Epithelial cell of proximal tubule (primary cell): ENCODE results near the gene TMEFF2. TPM values are rescaled to one million over a fixed set of nuclear protein-coding genes. Genes with fewer than 3 reads are reported as not detected.

Experiments used
- DNase-seq: peaks from one replicate; pipeline ENCODE4 v3.0.0-alpha.2; 2011; ENCODE audit warnings: low read depth
- H3K4me3 ChIP-seq: 2 replicates; pipeline ENCODE4 v1.5.1; 2011; ENCODE audit warnings: low read depth, mild to moderate bottlenecking, low read length
- total RNA-seq: library from RNA; depleted of rRNA; stranded (reverse); fragments of >200 nt; gene quantifications from 2 replicates; pipeline ENCODE4 v1.2.3, GENCODE V29; 2015
- TF ChIP-seq, protein P1 (sequence below): conservative IDR thresholded peaks from 2 replicates; pipeline ENCODE4 v1.5.1; 2012; ENCODE audit warnings: low read depth, mild to moderate bottlenecking, low read length

TMEFF2 gene
- total RNA-seq, 1 donor from 2014 or later: not detected

DNA sequence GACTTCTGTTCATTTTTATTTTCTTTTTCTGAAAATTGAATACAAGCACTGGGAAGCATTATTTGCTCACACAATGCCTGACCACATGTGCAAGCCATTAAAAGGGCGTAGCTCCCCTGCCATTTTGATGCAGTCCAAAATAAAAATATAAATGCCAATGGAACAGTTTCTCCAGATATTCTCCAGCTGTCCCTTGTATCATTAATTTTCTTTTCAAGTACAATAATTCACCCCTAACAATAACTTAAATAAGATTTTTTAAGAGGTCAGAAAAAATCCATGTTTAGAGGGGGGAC, 168.0 kb downstream of the TMEFF2 start:
- DNase-seq: no peak
- TF ChIP-seq, protein P1, sequence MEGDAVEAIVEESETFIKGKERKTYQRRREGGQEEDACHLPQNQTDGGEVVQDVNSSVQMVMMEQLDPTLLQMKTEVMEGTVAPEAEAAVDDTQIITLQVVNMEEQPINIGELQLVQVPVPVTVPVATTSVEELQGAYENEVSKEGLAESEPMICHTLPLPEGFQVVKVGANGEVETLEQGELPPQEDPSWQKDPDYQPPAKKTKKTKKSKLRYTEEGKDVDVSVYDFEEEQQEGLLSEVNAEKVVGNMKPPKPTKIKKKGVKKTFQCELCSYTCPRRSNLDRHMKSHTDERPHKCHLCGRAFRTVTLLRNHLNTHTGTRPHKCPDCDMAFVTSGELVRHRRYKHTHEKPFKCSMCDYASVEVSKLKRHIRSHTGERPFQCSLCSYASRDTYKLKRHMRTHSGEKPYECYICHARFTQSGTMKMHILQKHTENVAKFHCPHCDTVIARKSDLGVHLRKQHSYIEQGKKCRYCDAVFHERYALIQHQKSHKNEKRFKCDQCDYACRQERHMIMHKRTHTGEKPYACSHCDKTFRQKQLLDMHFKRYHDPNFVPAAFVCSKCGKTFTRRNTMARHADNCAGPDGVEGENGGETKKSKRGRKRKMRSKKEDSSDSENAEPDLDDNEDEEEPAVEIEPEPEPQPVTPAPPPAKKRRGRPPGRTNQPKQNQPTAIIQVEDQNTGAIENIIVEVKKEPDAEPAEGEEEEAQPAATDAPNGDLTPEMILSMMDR: no peak
- no peak overlapping the region for H3K4me3 ChIP-seq

DNA sequence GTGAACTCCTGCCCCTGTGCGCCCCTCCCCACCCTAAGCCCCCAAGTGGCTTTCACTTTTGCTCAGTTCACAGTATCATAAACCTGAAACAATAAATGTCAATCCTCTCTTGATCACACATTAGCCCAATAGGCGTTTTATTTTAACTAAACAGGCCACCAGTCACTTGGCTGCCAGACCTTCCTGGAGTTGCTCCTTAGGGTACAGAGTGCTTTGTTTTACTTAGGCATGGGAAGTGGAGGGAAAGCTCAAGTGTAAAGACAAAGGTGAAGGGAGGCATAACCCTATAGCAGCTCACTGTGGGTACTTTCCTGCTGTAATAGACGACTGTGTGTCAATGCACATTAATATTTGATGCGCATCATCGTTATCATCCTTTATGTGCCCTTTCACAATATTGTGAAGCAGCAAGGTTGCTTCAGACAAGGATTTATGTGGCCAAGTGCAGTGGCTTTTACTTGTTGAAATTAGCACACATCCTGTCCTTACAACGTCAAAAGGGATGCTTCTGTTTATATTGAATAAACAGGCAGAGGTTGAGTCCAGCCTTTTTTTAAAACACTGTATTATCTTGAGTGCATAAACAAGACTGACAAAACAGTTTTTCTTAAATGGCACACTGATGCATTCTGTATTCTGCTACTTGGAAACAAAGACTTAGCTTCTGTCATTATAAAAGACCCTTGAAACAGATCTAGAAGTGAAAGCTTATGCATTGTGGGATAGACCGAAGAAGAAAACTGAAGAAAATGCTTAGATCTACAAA, 168.5 kb downstream of the TMEFF2 start:
- TF ChIP-seq, protein P1: no peak
- H3K4me3 ChIP-seq: no peak overlapping the region
- DNase-seq: no peak

DNA sequence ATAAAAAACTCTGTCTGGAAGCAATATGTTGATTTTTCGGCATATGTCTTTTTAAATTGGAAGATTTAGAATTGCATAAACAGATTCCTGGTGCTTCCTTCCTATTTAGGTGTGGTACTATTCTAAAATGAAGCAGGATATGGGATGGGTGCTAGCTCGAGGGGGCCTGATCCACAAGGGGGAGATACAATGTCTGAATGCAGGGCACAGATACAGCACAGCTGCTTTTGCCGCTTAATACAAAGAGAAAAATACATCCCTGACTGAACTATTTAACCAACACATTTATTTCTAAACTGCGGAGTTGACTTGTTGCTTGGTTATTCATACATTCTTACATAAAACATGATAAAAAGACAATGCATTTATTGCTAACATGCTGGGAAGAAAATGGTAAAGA, 169.1 kb downstream of the TMEFF2 start:
- TF ChIP-seq, protein P1: no peak
- no peak for DNase-seq
- H3K4me3 ChIP-seq: no peak overlapping the region

DNA sequence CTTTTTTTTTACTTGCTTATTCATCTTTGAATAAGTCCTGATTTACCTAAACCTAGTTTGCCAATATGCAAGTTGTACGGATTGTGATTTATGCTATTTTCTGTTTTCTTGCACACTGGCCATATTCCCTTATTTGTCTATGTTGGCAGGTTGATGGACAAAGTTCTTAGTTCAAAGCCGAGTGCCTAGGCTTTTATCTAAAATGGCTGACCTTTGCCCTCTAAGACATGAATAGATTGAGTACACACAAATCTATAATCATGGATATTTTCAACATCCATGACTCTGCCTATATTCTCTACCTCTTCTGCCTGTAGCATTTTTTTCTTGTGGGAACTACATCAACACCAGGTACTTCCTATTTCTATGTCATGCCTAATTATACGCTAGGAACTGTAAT, 171.7 kb downstream of the TMEFF2 start:
- TF ChIP-seq, protein P1: no peak
- H3K4me3 ChIP-seq: no peak overlapping the region
- no peak for DNase-seq

DNA sequence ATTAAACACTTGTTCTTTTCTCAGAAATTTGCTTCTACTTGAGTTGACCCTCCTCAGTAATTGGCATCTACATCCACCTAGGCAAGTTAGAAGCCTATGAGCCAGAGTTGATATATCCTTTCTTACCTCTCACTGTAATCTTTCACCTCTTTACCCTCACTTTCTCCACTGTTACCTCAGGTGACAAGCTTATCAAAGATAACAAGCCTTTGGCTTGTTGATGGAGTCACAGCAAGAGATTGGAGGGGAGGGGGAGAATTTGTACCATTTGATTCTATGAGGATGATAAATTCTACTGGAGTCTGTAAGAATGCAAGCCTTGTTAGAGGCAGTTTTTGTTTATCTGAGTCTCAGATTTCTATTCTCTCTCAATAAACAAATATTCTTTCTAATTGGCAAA, 176.9 kb downstream of the TMEFF2 start:
- no peak for DNase-seq
- H3K4me3 ChIP-seq: no peak overlapping the region
- TF ChIP-seq, protein P1: no peak

DNA sequence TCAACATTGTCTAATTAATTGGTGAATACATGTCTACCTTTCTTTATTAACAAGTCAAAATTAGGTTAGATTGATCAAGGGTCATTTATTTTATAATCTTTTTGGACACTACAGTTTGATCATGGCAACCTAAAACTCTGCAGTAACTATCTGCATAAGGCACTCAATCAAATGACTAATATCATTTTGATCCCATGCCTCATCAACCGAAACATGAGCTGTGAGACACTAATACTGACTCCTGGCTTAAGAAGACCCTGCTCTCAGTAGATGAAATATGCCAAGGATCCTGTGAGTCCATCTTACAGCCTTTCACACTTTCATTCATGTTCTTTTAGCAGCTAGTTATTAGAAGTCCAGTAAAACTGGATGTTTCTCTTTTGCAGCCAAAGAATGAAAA, 178.5 kb downstream of the TMEFF2 start:
- H3K4me3 ChIP-seq: no peak overlapping the region
- DNase-seq: no peak

More for the DNA sequence above, 178.5 kb downstream of the TMEFF2 start:
- TF ChIP-seq, protein P1: no peak
